Ovary (tissue), 9 donors: ENCODE results near the gene TAS1R1. TPM values are rescaled to one million over a fixed set of nuclear protein-coding genes. Genes with fewer than 3 reads are reported as not detected.

Experiments
- DNase-seq, 5 donors: peaks; one replicate each; pipeline ENCODE4 v3.0.0-alpha.2; 2019 to 2020
- H3K27ac ChIP-seq, 2 donors: fragments of 200-600 bp; one replicate each; pipeline versions ENCODE4 v1.5.1 to v1.8.0; 2019 to 2022
- H3K27me3 ChIP-seq: fragments of 200-600 bp; one replicate; pipeline ENCODE4 v1.8.0; 2022
- H3K36me3 ChIP-seq: fragments of 200-600 bp; sonication (generic); one replicate; pipeline ENCODE4 v1.5.1; 2019
- H3K4me1 ChIP-seq: one replicate; pipeline ENCODE4 v1.8.1; 2013; ENCODE audit warnings: mild to moderate bottlenecking, moderate library complexity; ENCODE audit not compliant: insufficient read depth
- H3K4me3 ChIP-seq: fragments of 200-600 bp; sonication (generic); one replicate; pipeline ENCODE4 v1.5.1; 2017
- H3K9me3 ChIP-seq, 2 donors: fragments of 200-600 bp in 1 of 2; sonication (generic) in 1 of 2; one replicate each; pipeline versions ENCODE4 v1.5.1 to v1.8.1; 2013 to 2019; ENCODE audit warnings: mild to moderate bottlenecking in 1 of 2, moderate library complexity in 1 of 2
- CTCF ChIP-seq, 3 donors: fragments of 450-650 bp in 2 of 3; fragments of 200-600 bp in 1 of 3; IDR thresholded peaks; one replicate each; pipeline versions ENCODE4 v1.5.1 to v1.8.0; 2016 to 2022; ENCODE audit warnings: antibody characterized with exemption in 3 of 3, mild to moderate bottlenecking in 1 of 3
- EP300 ChIP-seq: sonication (generic); formaldehyde crosslinking; IDR thresholded peaks from one replicate; pipeline ENCODE4 v1.6.1; 2017; ENCODE audit warnings: antibody characterized with exemption
- POLR2A ChIP-seq: fragments of 450-650 bp; IDR thresholded peaks from one replicate; pipeline ENCODE4 v1.6.1; 2017; ENCODE audit warnings: antibody characterized with exemption, mild to moderate bottlenecking, moderate library complexity
- WGBS, 3 donors: extraction: QIAGEN DNeasy Blood & Tissue Kit in 1 of 3; methylation state at CpG; one replicate each; pipeline versions ENCODE4 v1.1.5 to v1.1.7; 2013 to 2017; 5-methylcytosine and 5-hydroxymethylcytosine counted together
- intact Hi-C, 4 donors: fragments of 100-400 bp; cut with DNase I; formaldehyde crosslinking; loops; one replicate each; pipeline versions ENCODE4 v1.11.0 to v1.15.1; 2022 to 2023
- polyA plus RNA-seq, 2 donors: library from polyadenylated mRNA; stranded (reverse); fragments of 200-250 nt in 1 of 2; fragments of 350-450 nt in 1 of 2; fragmentation: Illumina TruSeq in 1 of 2; extraction: RNeasy Lipid Tissue Mini Kit (QIAGEN cat#74804) in 1 of 2; gene quantifications; one replicate each; pipeline ENCODE4 v1.2.3, GENCODE V29; 2013 to 2014
- total RNA-seq, 7 donors: library from RNA; depleted of rRNA in 2 of 7; stranded (reverse); fragments of >200 nt in 2 of 7; fragmentation: NEBNext Ultra II Directional in 3 of 7; extraction: Animal tissue kit (Norgen Biotek cat#: 25700) in 3 of 7; gene quantifications; one replicate each; pipeline versions ENCODE4 v1.1.0 to v1.2.4, GENCODE V29; 2016 to 2023
- donor health status: DM: no; HTN: no; CAD: no; lungs with moderate emphysema.
- donor health status: DM: no; HTN: no; CAD: no.
- donor health status: Bipolar disorder and iron deficiency.
- donor health status: DM: yes; HTN: yes; CAD: no.
- donor health status: DM: no; HTN: no; CAD: no.
- donor health status: DM: yes; HTN: yes; CAD: no.

Gene TAS1R1
- total and polyA plus RNA-seq, 9 donors, result 0.20 to 0.74 (median 0.33) TPM; not detected in 3

GRCh38 chr1:6601049-6601922 lies 46.2 kb downstream of the TAS1R1 start:
- peak; percentile 77 to 88 (median 80) for DNase-seq
- TF ChIP-seq EP300 (no peak), POLR2A (peak; percentile 29), CTCF (IDR thresholded peaks at IDR 0.05) (no peak)
- Histone ChIP-seq H3K27me3 (no peaks in the 10 kb centered on the region), H3K4me1 (peaks cover 25% of the 10 kb centered on the region), H3K4me3 (peak overlapping the region; percentile 45), H3K36me3 (no peaks in the 10 kb centered on the region), H3K9me3 (no peaks in the 10 kb centered on the region), H3K27ac (peak overlapping the region; percentile 67 to 99)
- intact Hi-C loops, result loop anchor here in 1 of 4 donors (2.0 kb wide), 1 partner anchor 20 kb away; no protein-coding TSS in a partner anchor
- 0% methylated on average over 36 to 40 of the region's 40 CpGs for WGBS, 3 donors

GRCh38 chr1:6601923-6602668 lies 47.0 kb downstream of the TAS1R1 start:
- Histone ChIP-seq H3K27me3 (no peaks in the 10 kb centered on the region), H3K4me1 (peaks cover 21% of the 10 kb centered on the region), H3K9me3 (no peaks in the 10 kb centered on the region), H3K36me3 (no peaks in the 10 kb centered on the region), H3K4me3 (peak overlapping the region; percentile 45), H3K27ac (peak overlapping the region; percentile 67 to 99)
- 0 to 1% (median 1%) methylated on average over 41 to 103 of the region's 103 CpGs for WGBS, 3 donors
- TF ChIP-seq POLR2A, result no peak
- TF ChIP-seq CTCF (IDR thresholded peaks at IDR 0.05), result no peak
- no peak for TF ChIP-seq EP300
- intact Hi-C loops, result loop anchor here in 1 of 4 donors (2.0 kb wide), 1 partner anchor 21 kb away; no protein-coding TSS in a partner anchor
- DNase-seq, result peak; percentile 54 to 77 (median 71)

- H3K27ac ChIP-seq, result peak within 1 kb of the TSS; percentile 98 to 99
- H3K9me3 ChIP-seq, result no peaks in the 10 kb centered on the region
- peak; percentile 91 to 93 (median 92) for DNase-seq
- H3K36me3 ChIP-seq, result no peaks in the 10 kb centered on the region
- H3K4me1 ChIP-seq, result peaks cover 15% of the 10 kb centered on the region
- 0 to 1% (median 1%) methylated on average over 29 to 83 of the region's 84 CpGs for WGBS, 3 donors
- peak within 1 kb of the TSS; percentile 45 for H3K4me3 ChIP-seq
- TF ChIP-seq POLR2A (peak; percentile 92), CTCF (IDR thresholded peaks at IDR 0.05) (no peak), EP300 (no peak)
- intact Hi-C loops, result no loop called here
- H3K27me3 ChIP-seq, result no peaks in the 10 kb centered on the region
Measured at GRCh38 chr1:6602669-6603237, 47.6 kb downstream of the TAS1R1 start, which contains the start of gene KLHL21. Gene KLHL21, minus strand, starts transcription at chr1:6602869. Its CDS starts 52 bp downstream, at chr1:6602817.

- intact Hi-C loops, result no loop called here
- peak; percentile 65 to 79 (median 76) for DNase-seq
Measured at GRCh38 chr1:6603238-6603914, 48.3 kb downstream of the TAS1R1 start.

More at GRCh38 chr1:6603238-6603914, 48.3 kb downstream of the TAS1R1 start:
- 0 to 1% (median 0%) methylated on average over 36 of the region's 36 CpGs for WGBS, 3 donors
- H3K36me3 ChIP-seq, result no peaks in the 10 kb centered on the region
- no peaks in the 10 kb centered on the region for H3K27me3 ChIP-seq
- H3K27ac ChIP-seq, result peak overlapping the region; percentile 98 to 99
- peak overlapping the region; percentile 45 for H3K4me3 ChIP-seq
- H3K4me1 ChIP-seq, result peaks cover 12% of the 10 kb centered on the region
- TF ChIP-seq POLR2A (no peak), CTCF (IDR thresholded peaks at IDR 0.05) (no peak), EP300 (no peak)
- H3K9me3 ChIP-seq, result no peaks in the 10 kb centered on the region
